GM18526 (cell line): ENCODE data around the gene DTX3L.
A peak's percentile ranks its signal among the peaks of the same experiment; 100 is the strongest.

ENCODE experiments used
- POLR2A ChIP-seq: IDR thresholded peaks from 3 replicates; pipeline ENCODE4 v1.6.1; 2011; ENCODE audit not compliant: insufficient read length; ENCODE audit errors: extremely low read depth

DTX3L gene

GRCh38 chr3:122555275-122556071, 8.7 kb upstream of the DTX3L start:
- no peak for TF ChIP-seq POLR2A

GRCh38 chr3:122557356-122557755, 6.8 kb upstream of the DTX3L start:
- no peak for TF ChIP-seq POLR2A

- TF ChIP-seq POLR2A = no peak
These were observed 5.5 kb upstream of the DTX3L start for GRCh38 chr3:122558605-122559004.

DNA sequence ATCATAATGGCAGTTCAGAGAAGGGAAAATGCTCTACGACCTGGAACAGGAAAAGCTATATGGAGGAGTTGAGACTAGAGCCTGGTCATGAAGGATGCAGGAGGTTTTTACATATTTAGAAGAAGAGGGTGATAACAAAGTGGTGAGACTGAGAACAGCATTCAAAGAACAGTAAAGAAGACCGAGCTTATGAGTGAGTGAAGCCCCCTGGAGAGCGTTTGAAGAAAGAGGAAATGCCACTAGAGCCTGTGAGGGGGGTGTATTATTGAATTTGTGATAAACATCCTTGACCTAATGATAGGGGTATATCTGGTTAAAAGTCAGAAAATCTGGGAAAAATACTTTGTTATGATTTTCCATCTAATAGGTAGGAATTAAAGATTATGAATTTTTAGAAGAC, 4.2 kb upstream of the DTX3L start:
- no peak for TF ChIP-seq POLR2A

- no peak for TF ChIP-seq POLR2A
These were observed 3.5 kb upstream of the DTX3L start for GRCh38 chr3:122560680-122561079.

- TF ChIP-seq POLR2A = no peak
These were observed 1.0 kb upstream of the DTX3L start for GRCh38 chr3:122562923-122563716.

DNA sequence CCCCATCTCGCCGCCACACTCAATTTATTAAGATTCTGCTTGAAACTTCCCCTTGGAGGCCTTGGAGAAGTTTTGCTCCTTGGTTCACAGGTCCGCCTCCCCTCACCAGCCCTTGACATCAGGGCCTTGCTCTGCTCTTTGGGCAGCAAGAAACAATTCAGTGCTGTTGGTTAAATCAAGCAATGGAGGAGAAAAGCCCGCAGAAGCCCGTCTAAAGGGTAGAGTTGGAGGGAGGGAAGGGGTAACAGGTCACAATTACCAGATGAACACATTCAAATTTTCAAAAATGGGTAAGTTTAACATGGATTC, 467 bp upstream of the DTX3L start:
- TF ChIP-seq POLR2A = no peak

- no peak for TF ChIP-seq POLR2A
These were observed 4.6 kb downstream of the DTX3L start for GRCh38 chr3:122568755-122569154.

DNA sequence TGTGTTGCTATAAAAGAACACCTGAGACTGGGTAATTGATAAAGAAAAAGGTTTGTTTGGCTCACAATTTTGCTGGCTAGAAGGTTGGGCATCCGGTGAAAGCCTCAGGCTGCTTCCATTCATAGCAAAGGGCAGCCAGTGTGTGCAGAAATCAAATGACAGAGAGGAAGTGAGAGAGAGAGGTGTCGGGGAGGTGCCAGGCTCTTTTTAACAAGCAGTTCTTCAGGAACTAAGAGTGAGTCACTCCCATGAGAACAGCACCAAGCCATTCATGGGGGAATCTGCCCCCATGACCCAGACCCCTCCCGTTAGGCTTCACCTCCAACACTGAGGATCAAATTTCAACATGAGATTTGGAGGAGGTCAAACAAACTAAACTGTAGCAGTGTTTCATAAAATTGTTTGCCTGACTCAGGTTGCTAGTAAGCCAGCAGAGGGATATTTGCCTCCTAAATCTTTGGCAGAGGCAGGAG, 8.8 kb downstream of the DTX3L start:
- TF ChIP-seq POLR2A = no peak

- TF ChIP-seq POLR2A = peak; percentile 29
These were observed 12.2 kb downstream of the DTX3L start for GRCh38 chr3:122576174-122576940.

- peak; percentile 59 for TF ChIP-seq POLR2A
These were observed 13.4 kb downstream of the DTX3L start, which contains the start of gene PARP15 for GRCh38 chr3:122577409-122578031. Gene PARP15, plus strand, starts transcription at chr3:122577650. Its CDS starts 18 bp downstream, at chr3:122577668.

DNA sequence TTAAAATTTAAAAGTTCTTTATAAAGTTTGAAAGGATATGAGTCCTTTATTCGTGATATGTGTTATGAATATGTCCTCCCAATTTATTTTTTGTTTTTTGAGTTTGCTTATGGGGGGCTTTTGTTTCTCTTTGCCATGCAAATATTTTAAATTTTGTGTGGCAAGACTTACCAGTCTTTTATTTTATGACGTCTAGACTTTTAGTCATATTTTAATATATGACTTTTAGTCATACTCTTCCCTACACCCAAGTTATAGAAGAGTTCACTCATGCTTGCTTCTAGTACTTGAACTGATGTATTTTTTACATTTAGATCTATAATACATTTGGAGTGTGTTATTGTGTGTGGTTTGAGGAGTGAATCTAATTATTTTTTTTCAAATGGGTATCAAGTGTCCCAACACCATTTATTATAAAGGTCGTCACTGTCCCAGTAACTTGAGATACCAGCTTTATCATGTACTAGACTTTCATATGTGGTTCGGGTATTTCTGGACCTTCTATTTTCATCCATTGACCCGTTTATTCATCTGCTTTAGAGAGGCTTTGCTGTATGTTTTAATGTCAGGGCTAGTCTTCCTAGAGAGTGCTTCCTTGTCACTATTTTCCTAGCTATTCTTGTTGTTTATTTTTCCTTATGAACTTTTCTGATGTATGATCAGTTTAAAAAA, 14.1 kb downstream of the DTX3L start:
- TF ChIP-seq POLR2A = no peak

- TF ChIP-seq POLR2A = no peak
These were observed 16.3 kb downstream of the DTX3L start for GRCh38 chr3:122580470-122580869.

- no peak for TF ChIP-seq POLR2A
These were observed 17.5 kb downstream of the DTX3L start for GRCh38 chr3:122581622-122582021.

DNA sequence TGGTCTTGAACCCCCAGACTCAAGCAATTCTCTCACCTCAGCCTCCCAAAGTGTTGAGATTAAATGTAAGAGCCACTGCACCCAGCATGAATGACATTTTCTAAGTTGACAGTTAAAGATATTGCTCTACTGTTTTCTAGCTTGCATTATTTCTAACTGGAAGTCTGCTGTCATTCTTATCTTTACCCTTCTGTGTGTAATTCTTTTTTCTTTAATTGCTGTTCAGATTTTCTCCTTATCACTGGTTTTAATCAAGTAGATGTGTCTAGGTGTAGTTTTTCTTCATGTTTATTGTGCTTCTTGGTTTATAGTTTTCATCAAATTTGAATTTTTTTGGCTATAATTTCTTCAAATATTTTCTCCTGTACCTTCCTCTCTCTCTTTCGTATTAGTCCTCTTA, 18.3 kb downstream of the DTX3L start:
- TF ChIP-seq POLR2A = no peak
